Liver (tissue), 9 donors: ENCODE data around the gene ZBED2. TPM values are rescaled to one million over a fixed set of nuclear protein-coding genes. Genes with fewer than 3 reads are reported as not detected.

Source experiments
- DNase-seq: peaks from one replicate; pipeline ENCODE4 v3.0.0-alpha.2; 2017; ENCODE audit warnings: low spot score
- H3K27ac ChIP-seq, 2 donors: one replicate each; pipeline ENCODE4 v1.7.0; 2013; ENCODE audit warnings: inconsistent platforms in 2 of 2, low read length in 2 of 2, control low read depth in 1 of 2, low read depth in 1 of 2, mild to moderate bottlenecking in 1 of 2
- H3K27me3 ChIP-seq, 4 donors: one replicate each; pipeline versions ENCODE4 v1.6.1 to v1.7.0; 2013; ENCODE audit warnings: low read length in 3 of 4, inconsistent platforms in 1 of 4, mild to moderate bottlenecking in 1 of 4, moderate library complexity in 1 of 4; ENCODE audit not compliant: control insufficient read depth in 4 of 4, insufficient read depth in 4 of 4
- H3K36me3 ChIP-seq, 4 donors: one replicate each; pipeline versions ENCODE4 v1.6.1 to v1.7.0; 2013; ENCODE audit warnings: low read length in 3 of 4, mild to moderate bottlenecking in 3 of 4, low read depth in 1 of 4, moderate library complexity in 1 of 4; ENCODE audit not compliant: control insufficient read depth in 4 of 4, insufficient read depth in 3 of 4
- H3K4me1 ChIP-seq, 4 donors: one replicate each; pipeline versions ENCODE4 v1.6.1 to v1.7.0; 2013; ENCODE audit warnings: low read length in 3 of 4, mild to moderate bottlenecking in 3 of 4, moderate library complexity in 1 of 4; ENCODE audit not compliant: control insufficient read depth in 4 of 4, insufficient read depth in 4 of 4
- H3K4me3 ChIP-seq, 3 donors: one replicate each; pipeline versions ENCODE4 v1.6.1 to v1.7.0; 2013; ENCODE audit warnings: low read length in 3 of 3, control low read depth in 1 of 3, low read depth in 1 of 3, mild to moderate bottlenecking in 1 of 3
- H3K9ac ChIP-seq, 2 donors: one replicate each; pipeline ENCODE4 v1.7.0; 2013; ENCODE audit warnings: low read length in 2 of 2, mild to moderate bottlenecking in 2 of 2, moderate library complexity in 2 of 2, control low read depth in 1 of 2, low read depth in 1 of 2
- H3K9me3 ChIP-seq, 4 donors: one replicate each; pipeline versions ENCODE4 v1.6.1 to v1.7.0; 2013; ENCODE audit warnings: low read length in 3 of 4; ENCODE audit not compliant: control insufficient read depth in 4 of 4
- EGR1 ChIP-seq, 2 donors: IDR thresholded peaks; 2 replicates each; pipeline ENCODE4 v1.6.1; 2016 to 2018; ENCODE audit warnings: antibody characterized with exemption in 2 of 2, low read depth in 2 of 2
- FOXA1 ChIP-seq: IDR thresholded peaks from 2 replicates; pipeline ENCODE4 v1.6.1; 2016; ENCODE audit warnings: antibody characterized with exemption
- GABPA ChIP-seq, 2 donors: IDR thresholded peaks in 1 of 2; conservative IDR thresholded peaks in 1 of 2; 2 replicates each; pipeline ENCODE4 v1.6.1; 2016; ENCODE audit warnings: antibody characterized with exemption in 2 of 2, mild to moderate bottlenecking in 1 of 2, moderate library complexity in 1 of 2
- HNF4A ChIP-seq, 2 donors: conservative IDR thresholded peaks; 2 replicates each; pipeline ENCODE4 v1.6.1; 2016; ENCODE audit warnings: antibody characterized with exemption in 2 of 2, mild to moderate bottlenecking in 2 of 2
- HNF4G ChIP-seq: IDR thresholded peaks from 2 replicates; pipeline ENCODE4 v1.6.1; 2016; ENCODE audit warnings: antibody characterized with exemption
- NR2F2 ChIP-seq: IDR thresholded peaks from 2 replicates; pipeline ENCODE4 v1.6.1; 2016; ENCODE audit warnings: antibody characterized with exemption
- RAD21 ChIP-seq, 2 donors: IDR thresholded peaks; 2 replicates each; pipeline ENCODE4 v1.6.1; 2016; ENCODE audit warnings: antibody characterized with exemption in 2 of 2, mild to moderate bottlenecking in 2 of 2
- SP1 ChIP-seq: IDR thresholded peaks from 2 replicates; pipeline ENCODE4 v1.6.1; 2018; ENCODE audit warnings: antibody characterized with exemption, mild to moderate bottlenecking
- TAF1 ChIP-seq: conservative IDR thresholded peaks from 2 replicates; pipeline ENCODE4 v1.6.1; 2016; ENCODE audit warnings: antibody characterized with exemption, mild to moderate bottlenecking
- YY1 ChIP-seq: IDR thresholded peaks from 2 replicates; pipeline ENCODE4 v1.6.1; 2016; ENCODE audit warnings: antibody characterized with exemption, mild to moderate bottlenecking
- WGBS: extraction: QIAGEN DNeasy Blood & Tissue Kit; methylation state at CpG from one replicate; pipeline ENCODE4 v1.1.7; 2013; 5-methylcytosine and 5-hydroxymethylcytosine counted together
- polyA plus RNA-seq, 2 donors: library from polyadenylated mRNA; stranded (reverse) in 1 of 2; unstranded in 1 of 2; fragments of 200-250 nt in 1 of 2; fragments of >200 nt in 1 of 2; fragmentation: Nextera tagmentation in 1 of 2; extraction: Ambion mirVana in 1 of 2; gene quantifications; one replicate each; pipeline versions ENCODE4 v1.2.1 to v1.2.3, GENCODE V29; 2013 to 2015
- total RNA-seq, 2 donors: library from RNA; depleted of rRNA; stranded (reverse); fragments of >200 nt; gene quantifications; one replicate each; pipeline ENCODE4 v1.2.3, GENCODE V29; 2014
- TF ChIP-seq, protein P1 (sequence below): IDR thresholded peaks from 2 replicates; pipeline ENCODE4 v1.6.1; 2016; ENCODE audit warnings: antibody characterized with exemption
- TF ChIP-seq, protein P2 (sequence below): IDR thresholded peaks from 2 replicates; pipeline ENCODE4 v1.6.1; 2016; ENCODE audit warnings: antibody characterized with exemption
- TF ChIP-seq, protein P3 (sequence below): IDR thresholded peaks from 2 replicates; pipeline ENCODE4 v1.6.1; 2016; ENCODE audit warnings: antibody characterized with exemption
- TF ChIP-seq, protein P4 (sequence below): fragments of 150-350 bp; IDR thresholded peaks from 2 replicates; pipeline ENCODE4 v1.5.1; 2017; ENCODE audit warnings: improper control_type of control experiment, low read depth, low read length; ENCODE audit not compliant: missing input control
- TF ChIP-seq, protein P5 (sequence below): IDR thresholded peaks from 2 replicates; pipeline ENCODE4 v1.6.1; 2016; ENCODE audit warnings: antibody characterized with exemption, mild to moderate bottlenecking
- donor health status: healthy.
- donor health status: healthy.
- donor health status: healthy.
- donor health status: healthy.
- donor health status: healthy.

ZBED2 gene
- total and polyA plus RNA-seq, 4 donors: not detected

DNA sequence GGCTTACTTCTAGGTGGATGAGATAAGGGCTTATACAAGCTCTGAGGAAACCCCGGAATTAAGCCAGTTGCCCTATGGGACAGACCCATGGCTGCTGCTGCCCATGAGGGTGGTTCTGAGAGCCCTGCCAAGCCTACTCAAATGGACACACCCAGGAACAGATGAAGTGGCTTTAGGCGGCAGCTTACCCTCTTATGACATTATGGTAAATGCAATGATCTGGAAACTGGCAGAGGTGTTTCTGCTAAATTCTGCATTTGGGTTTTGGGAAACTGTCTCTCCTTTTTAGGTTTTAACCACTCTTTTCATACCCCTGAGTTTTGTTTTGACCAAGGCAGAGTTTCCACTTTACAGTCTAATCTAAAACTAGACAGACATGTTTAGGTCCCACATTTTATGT, 9.0 kb upstream of the ZBED2 start:
- Histone ChIP-seq H3K27ac (no peak overlapping the region), H3K27me3 (no peaks in the 10 kb centered on the region), H3K9me3 (no peaks in the 10 kb centered on the region), H3K4me3 (no peak overlapping the region), H3K36me3 (no peaks in the 10 kb centered on the region), H3K4me1 (no peaks in the 10 kb centered on the region), H3K9ac (no peak overlapping the region)
- no peak for DNase-seq
- WGBS: 81% methylated on average over 2 of the region's 2 CpGs
- TF ChIP-seq HNF4A (conservative IDR thresholded peaks at IDR 0.05) (no peak), SP1 (no peak), HNF4G (no peak), YY1 (no peak), NR2F2 (no peak), FOXA1 (no peak), TAF1 (no peak), RAD21 (IDR thresholded peaks at IDR 0.05) (no peak), GABPA (IDR thresholded peaks at IDR 0.05 in 1 of 2, conservative IDR thresholded peaks at IDR 0.05 in 1 of 2) (no peak)
- TF ChIP-seq, protein P1, sequence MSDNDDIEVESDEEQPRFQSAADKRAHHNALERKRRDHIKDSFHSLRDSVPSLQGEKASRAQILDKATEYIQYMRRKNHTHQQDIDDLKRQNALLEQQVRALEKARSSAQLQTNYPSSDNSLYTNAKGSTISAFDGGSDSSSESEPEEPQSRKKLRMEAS: no peak
- TF ChIP-seq, protein P2, sequence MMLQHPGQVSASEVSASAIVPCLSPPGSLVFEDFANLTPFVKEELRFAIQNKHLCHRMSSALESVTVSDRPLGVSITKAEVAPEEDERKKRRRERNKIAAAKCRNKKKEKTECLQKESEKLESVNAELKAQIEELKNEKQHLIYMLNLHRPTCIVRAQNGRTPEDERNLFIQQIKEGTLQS: no peak
- TF ChIP-seq, protein P3, sequence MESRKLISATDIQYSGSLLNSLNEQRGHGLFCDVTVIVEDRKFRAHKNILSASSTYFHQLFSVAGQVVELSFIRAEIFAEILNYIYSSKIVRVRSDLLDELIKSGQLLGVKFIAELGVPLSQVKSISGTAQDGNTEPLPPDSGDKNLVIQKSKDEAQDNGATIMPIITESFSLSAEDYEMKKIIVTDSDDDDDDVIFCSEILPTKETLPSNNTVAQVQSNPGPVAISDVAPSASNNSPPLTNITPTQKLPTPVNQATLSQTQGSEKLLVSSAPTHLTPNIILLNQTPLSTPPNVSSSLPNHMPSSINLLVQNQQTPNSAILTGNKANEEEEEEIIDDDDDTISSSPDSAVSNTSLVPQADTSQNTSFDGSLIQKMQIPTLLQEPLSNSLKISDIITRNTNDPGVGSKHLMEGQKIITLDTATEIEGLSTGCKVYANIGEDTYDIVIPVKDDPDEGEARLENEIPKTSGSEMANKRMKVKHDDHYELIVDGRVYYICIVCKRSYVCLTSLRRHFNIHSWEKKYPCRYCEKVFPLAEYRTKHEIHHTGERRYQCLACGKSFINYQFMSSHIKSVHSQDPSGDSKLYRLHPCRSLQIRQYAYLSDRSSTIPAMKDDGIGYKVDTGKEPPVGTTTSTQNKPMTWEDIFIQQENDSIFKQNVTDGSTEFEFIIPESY: no peak
- TF ChIP-seq, protein P4, sequence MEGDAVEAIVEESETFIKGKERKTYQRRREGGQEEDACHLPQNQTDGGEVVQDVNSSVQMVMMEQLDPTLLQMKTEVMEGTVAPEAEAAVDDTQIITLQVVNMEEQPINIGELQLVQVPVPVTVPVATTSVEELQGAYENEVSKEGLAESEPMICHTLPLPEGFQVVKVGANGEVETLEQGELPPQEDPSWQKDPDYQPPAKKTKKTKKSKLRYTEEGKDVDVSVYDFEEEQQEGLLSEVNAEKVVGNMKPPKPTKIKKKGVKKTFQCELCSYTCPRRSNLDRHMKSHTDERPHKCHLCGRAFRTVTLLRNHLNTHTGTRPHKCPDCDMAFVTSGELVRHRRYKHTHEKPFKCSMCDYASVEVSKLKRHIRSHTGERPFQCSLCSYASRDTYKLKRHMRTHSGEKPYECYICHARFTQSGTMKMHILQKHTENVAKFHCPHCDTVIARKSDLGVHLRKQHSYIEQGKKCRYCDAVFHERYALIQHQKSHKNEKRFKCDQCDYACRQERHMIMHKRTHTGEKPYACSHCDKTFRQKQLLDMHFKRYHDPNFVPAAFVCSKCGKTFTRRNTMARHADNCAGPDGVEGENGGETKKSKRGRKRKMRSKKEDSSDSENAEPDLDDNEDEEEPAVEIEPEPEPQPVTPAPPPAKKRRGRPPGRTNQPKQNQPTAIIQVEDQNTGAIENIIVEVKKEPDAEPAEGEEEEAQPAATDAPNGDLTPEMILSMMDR: no peak

DNA sequence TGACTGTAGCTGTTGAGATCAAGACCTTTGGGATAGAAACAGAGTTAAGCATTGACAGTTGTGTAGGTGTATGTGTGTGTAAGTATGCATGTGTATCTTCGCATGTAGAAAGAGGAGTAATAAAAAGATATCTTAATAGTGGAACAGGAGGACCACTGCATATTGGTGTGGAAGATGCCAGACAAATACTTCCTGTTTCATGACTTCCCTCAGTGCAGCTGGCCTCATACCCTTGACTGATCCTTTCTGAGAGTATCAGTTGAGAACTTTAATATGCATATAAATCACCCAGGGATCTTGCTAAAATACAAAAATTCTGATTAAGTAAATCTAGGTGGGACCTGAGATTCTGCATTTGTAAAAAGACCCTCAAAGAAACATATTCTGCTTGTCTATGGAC, 8.5 kb upstream of the ZBED2 start:
- DNase-seq: no peak
- no peaks in the 10 kb centered on the region for H3K4me1 ChIP-seq

More for the DNA sequence above, 8.5 kb upstream of the ZBED2 start:
- H3K9me3 ChIP-seq: no peaks in the 10 kb centered on the region
- no peak overlapping the region for H3K4me3 ChIP-seq
- H3K27me3 ChIP-seq: no peaks in the 10 kb centered on the region
- no peak overlapping the region for H3K9ac ChIP-seq
- TF ChIP-seq HNF4A (conservative IDR thresholded peaks at IDR 0.05) (no peak), EGR1 (IDR thresholded peaks at IDR 0.05; ENCODE audit: low read depth in 2 of 2) (no peak), GABPA (IDR thresholded peaks at IDR 0.05 in 1 of 2, conservative IDR thresholded peaks at IDR 0.05 in 1 of 2) (no peak)
- TF ChIP-seq, protein P5, sequence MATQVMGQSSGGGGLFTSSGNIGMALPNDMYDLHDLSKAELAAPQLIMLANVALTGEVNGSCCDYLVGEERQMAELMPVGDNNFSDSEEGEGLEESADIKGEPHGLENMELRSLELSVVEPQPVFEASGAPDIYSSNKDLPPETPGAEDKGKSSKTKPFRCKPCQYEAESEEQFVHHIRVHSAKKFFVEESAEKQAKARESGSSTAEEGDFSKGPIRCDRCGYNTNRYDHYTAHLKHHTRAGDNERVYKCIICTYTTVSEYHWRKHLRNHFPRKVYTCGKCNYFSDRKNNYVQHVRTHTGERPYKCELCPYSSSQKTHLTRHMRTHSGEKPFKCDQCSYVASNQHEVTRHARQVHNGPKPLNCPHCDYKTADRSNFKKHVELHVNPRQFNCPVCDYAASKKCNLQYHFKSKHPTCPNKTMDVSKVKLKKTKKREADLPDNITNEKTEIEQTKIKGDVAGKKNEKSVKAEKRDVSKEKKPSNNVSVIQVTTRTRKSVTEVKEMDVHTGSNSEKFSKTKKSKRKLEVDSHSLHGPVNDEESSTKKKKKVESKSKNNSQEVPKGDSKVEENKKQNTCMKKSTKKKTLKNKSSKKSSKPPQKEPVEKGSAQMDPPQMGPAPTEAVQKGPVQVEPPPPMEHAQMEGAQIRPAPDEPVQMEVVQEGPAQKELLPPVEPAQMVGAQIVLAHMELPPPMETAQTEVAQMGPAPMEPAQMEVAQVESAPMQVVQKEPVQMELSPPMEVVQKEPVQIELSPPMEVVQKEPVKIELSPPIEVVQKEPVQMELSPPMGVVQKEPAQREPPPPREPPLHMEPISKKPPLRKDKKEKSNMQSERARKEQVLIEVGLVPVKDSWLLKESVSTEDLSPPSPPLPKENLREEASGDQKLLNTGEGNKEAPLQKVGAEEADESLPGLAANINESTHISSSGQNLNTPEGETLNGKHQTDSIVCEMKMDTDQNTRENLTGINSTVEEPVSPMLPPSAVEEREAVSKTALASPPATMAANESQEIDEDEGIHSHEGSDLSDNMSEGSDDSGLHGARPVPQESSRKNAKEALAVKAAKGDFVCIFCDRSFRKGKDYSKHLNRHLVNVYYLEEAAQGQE: no peak
- no peaks in the 10 kb centered on the region for H3K36me3 ChIP-seq
- no peak overlapping the region for H3K27ac ChIP-seq
- WGBS: 94% methylated on average over 1 of the region's 1 CpG
